Measurements from ENCODE around the gene HOXA6. TPM values are rescaled to one million over a fixed set of nuclear protein-coding genes. Genes with fewer than 3 reads are reported as not detected.
A peak's percentile ranks its signal among the peaks of the same experiment; 100 is the strongest.

The HOXA6 gene
- total and polyA plus RNA-seq, 2 experiments from 2014 or later: not detected

GRCh38 chr7:27122077-27122910, 25.3 kb downstream of the HOXA6 start:
- Histone ChIP-seq H3K36me3 (ENCODE audit: insufficient read depth) (no peaks in the 10 kb centered on the region), H4K20me1 (replicated peaks; ENCODE audit: insufficient read depth) (peaks cover 65% of the 10 kb centered on the region), H3K79me2 (replicated peaks; ENCODE audit: insufficient read depth) (no peaks in the 10 kb centered on the region), H3K4me2 (peak overlapping the region; percentile 42; the same call in 1 of the 2 replicates), H3K27ac (ENCODE audit: low read depth) (no peak overlapping the region), H3K27me3 (ENCODE audit: insufficient read depth) (peaks cover 100% of the 10 kb centered on the region), H3K9me2 (ENCODE audit: insufficient read depth) (no peaks in the 10 kb centered on the region), H3K4me1 (ENCODE audit: insufficient read depth) (peaks cover 24% of the 10 kb centered on the region), H2AFZ (no peak overlapping the region), H3F3A (replicated peaks; ENCODE audit: low read depth) (peaks cover 55% of the 10 kb centered on the region), H3K4me3 (peak overlapping the region; percentile 32)
- peak; percentile 47 for DNase-seq (ENCODE audit: low spot score)
- H3K9me3 Mint-ChIP-seq: peaks cover 6% of the 10 kb centered on the region; the same call in 1 of the 3 replicates
- no peaks in the 10 kb centered on the region for H3K36me3 Mint-ChIP-seq (ENCODE audit: low read depth)
- ATAC-seq: peak; percentile 14
- peak; percentile 92 for TF ChIP-seq EZH2 (IDR thresholded peaks at IDR 0.05; ENCODE audit: low read depth, unreplicated experiment)
- no peak for TF ChIP-seq STAT1 (IDR thresholded peaks at IDR 0.05; ENCODE audit: unreplicated experiment)
- TF ChIP-seq EZH2phosphoT487 (IDR thresholded peaks at IDR 0.05; ENCODE audit: unreplicated experiment): peak; percentile 96
- TF ChIP-seq, protein P1, sequence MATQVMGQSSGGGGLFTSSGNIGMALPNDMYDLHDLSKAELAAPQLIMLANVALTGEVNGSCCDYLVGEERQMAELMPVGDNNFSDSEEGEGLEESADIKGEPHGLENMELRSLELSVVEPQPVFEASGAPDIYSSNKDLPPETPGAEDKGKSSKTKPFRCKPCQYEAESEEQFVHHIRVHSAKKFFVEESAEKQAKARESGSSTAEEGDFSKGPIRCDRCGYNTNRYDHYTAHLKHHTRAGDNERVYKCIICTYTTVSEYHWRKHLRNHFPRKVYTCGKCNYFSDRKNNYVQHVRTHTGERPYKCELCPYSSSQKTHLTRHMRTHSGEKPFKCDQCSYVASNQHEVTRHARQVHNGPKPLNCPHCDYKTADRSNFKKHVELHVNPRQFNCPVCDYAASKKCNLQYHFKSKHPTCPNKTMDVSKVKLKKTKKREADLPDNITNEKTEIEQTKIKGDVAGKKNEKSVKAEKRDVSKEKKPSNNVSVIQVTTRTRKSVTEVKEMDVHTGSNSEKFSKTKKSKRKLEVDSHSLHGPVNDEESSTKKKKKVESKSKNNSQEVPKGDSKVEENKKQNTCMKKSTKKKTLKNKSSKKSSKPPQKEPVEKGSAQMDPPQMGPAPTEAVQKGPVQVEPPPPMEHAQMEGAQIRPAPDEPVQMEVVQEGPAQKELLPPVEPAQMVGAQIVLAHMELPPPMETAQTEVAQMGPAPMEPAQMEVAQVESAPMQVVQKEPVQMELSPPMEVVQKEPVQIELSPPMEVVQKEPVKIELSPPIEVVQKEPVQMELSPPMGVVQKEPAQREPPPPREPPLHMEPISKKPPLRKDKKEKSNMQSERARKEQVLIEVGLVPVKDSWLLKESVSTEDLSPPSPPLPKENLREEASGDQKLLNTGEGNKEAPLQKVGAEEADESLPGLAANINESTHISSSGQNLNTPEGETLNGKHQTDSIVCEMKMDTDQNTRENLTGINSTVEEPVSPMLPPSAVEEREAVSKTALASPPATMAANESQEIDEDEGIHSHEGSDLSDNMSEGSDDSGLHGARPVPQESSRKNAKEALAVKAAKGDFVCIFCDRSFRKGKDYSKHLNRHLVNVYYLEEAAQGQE (IDR thresholded peaks at IDR 0.05; ENCODE audit: unreplicated experiment): no peak
- TF ChIP-seq ZNF114 (CRISPR knock-in tag; IDR thresholded peaks at IDR 0.05): no peak
- TF ChIP-seq POLR2AphosphoS5 (IDR thresholded peaks at IDR 0.05; ENCODE audit: low read depth): no peak
- peaks cover 16% of the 10 kb centered on the region for H3K4me1 Mint-ChIP-seq
- no peak overlapping the region for H3K4me3 Mint-ChIP-seq
- H3K27me3 Mint-ChIP-seq (ENCODE audit: insufficient read depth, low read depth, poor library complexity): peaks cover 100% of the 10 kb centered on the region
- H3K27ac Mint-ChIP-seq: no peak overlapping the region

DNA sequence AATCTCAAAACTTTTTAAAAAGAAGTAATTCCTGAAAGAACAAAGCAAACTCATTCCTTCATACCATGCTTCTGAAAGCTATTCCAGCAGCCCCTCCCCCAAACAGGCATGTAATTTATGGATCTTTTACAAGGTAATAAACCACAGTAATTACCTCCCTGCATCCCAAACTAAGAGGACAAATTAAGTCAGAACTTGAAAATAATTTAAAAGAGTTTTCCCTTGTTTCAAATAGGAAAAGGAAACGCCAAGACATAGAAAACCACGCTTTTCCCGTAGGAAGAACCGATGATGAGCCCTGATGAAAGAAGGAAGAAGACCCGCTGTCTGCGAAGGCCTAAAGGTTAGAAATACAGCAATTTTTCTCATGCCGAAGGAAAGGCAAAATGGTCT, 25.9 kb downstream of the HOXA6 start:
- peaks cover 100% of the 10 kb centered on the region for H3K27me3 ChIP-seq (ENCODE audit: insufficient read depth)
- peaks cover 24% of the 10 kb centered on the region for H3K4me1 ChIP-seq (ENCODE audit: insufficient read depth)
- H2AFZ ChIP-seq: no peak overlapping the region
- H3K27me3 Mint-ChIP-seq (ENCODE audit: insufficient read depth, low read depth, poor library complexity): peaks cover 100% of the 10 kb centered on the region
- H3K27ac ChIP-seq (ENCODE audit: low read depth): no peak overlapping the region
- peaks cover 49% of the 10 kb centered on the region for H3F3A ChIP-seq (replicated peaks; ENCODE audit: low read depth)
- no peaks in the 10 kb centered on the region for H3K79me2 ChIP-seq (replicated peaks; ENCODE audit: insufficient read depth)
- no peak for TF ChIP-seq JUNB (IDR thresholded peaks at IDR 0.05; ENCODE audit: unreplicated experiment)
- no peak for TF ChIP-seq STAT1 (IDR thresholded peaks at IDR 0.05; ENCODE audit: unreplicated experiment)
- TF ChIP-seq EZH2 (IDR thresholded peaks at IDR 0.05; ENCODE audit: low read depth, unreplicated experiment): peak; percentile 90
- no peak overlapping the region for H3K4me3 ChIP-seq
- no peaks in the 10 kb centered on the region for H3K9me2 ChIP-seq (ENCODE audit: insufficient read depth)
- ATAC-seq (no peak), DNase-seq (ENCODE audit: low spot score) (no peak)
- H3K9me3 Mint-ChIP-seq: peaks cover 6% of the 10 kb centered on the region; the same call in 1 of the 3 replicates
- H3K4me3 Mint-ChIP-seq: no peak overlapping the region
- no peak overlapping the region; the same call in 1 of the 2 replicates for H3K4me2 ChIP-seq
- no peak overlapping the region for H3K27ac Mint-ChIP-seq
- H4K20me1 ChIP-seq (replicated peaks; ENCODE audit: insufficient read depth): peaks cover 65% of the 10 kb centered on the region
- H3K36me3 Mint-ChIP-seq (ENCODE audit: low read depth): no peaks in the 10 kb centered on the region
- H3K4me1 Mint-ChIP-seq: peaks cover 16% of the 10 kb centered on the region
- no peaks in the 10 kb centered on the region for H3K36me3 ChIP-seq (ENCODE audit: insufficient read depth)

Data from GM23338 (cell line).